Testis (tissue), 2 donors: ENCODE measurements around the gene AGBL1.

Experiments used
- POLR2A ChIP-seq: fragments of 450-650 bp; IDR thresholded peaks from one replicate; pipeline ENCODE4 v1.6.1; 2017; ENCODE audit warnings: antibody characterized with exemption, mild to moderate bottlenecking, moderate library complexity
- TF ChIP-seq, protein P1 (sequence below), 3 experiments: fragments of 450-650 bp in 2 of 3; fragments of 200-600 bp in 1 of 3; sonication (generic) in 1 of 3; IDR thresholded peaks; one replicate each; pipeline ENCODE4 v1.5.1; 2016 to 2019; ENCODE audit warnings: antibody characterized with exemption in 3 of 3, mild to moderate bottlenecking in 2 of 3, moderate library complexity in 1 of 3

DNA sequence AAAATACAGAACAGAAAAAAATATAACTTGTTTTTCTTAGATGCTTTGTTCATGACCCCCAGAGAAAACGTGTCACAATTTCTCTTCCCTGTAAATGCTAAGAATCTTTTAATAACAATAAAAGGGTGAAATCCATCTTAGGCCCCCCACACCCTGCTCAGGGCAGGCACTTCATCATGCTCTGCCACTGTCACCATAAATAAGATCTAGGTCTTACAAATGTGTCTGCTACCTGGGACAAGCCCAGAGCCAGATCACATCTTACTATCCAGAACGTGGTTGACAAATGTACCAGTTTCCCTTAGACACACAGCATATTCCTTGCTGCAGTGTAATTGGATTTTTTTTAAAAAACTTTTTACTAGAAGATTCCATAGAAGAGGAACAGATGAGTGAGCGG is 795.4 kb downstream of the AGBL1 start:
- TF ChIP-seq, protein P1, sequence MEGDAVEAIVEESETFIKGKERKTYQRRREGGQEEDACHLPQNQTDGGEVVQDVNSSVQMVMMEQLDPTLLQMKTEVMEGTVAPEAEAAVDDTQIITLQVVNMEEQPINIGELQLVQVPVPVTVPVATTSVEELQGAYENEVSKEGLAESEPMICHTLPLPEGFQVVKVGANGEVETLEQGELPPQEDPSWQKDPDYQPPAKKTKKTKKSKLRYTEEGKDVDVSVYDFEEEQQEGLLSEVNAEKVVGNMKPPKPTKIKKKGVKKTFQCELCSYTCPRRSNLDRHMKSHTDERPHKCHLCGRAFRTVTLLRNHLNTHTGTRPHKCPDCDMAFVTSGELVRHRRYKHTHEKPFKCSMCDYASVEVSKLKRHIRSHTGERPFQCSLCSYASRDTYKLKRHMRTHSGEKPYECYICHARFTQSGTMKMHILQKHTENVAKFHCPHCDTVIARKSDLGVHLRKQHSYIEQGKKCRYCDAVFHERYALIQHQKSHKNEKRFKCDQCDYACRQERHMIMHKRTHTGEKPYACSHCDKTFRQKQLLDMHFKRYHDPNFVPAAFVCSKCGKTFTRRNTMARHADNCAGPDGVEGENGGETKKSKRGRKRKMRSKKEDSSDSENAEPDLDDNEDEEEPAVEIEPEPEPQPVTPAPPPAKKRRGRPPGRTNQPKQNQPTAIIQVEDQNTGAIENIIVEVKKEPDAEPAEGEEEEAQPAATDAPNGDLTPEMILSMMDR (IDR thresholded peaks at IDR 0.05) = no peak
- no peak for TF ChIP-seq POLR2A
